Measurements from ENCODE around the gene EFNA4.

Gene EFNA4

GRCh38 chr1:155085504-155086127, 22.1 kb downstream of the EFNA4 start:
- DNase-seq (ENCODE audit: low spot score) = peak; percentile 58
- TF ChIP-seq CTCF (IDR thresholded peaks at IDR 0.05; ENCODE audit: extremely low read depth, missing control alignments) = no peak

GRCh38 chr1:155086128-155086741, 22.7 kb downstream of the EFNA4 start:
- peak; percentile 85 for DNase-seq (ENCODE audit: low spot score)
- TF ChIP-seq CTCF (IDR thresholded peaks at IDR 0.05; ENCODE audit: extremely low read depth, missing control alignments) = peak; percentile 100

GRCh38 chr1:155086856-155087535, 23.5 kb downstream of the EFNA4 start:
- peak; percentile 15 for TF ChIP-seq CTCF (IDR thresholded peaks at IDR 0.05; ENCODE audit: extremely low read depth, missing control alignments)
- DNase-seq (ENCODE audit: low spot score) = no peak

GRCh38 chr1:155091071-155092051, 27.8 kb downstream of the EFNA4 start:
- DNase-seq (ENCODE audit: low spot score) = peak; percentile 76
- peak; percentile 93 for TF ChIP-seq CTCF (IDR thresholded peaks at IDR 0.05; ENCODE audit: extremely low read depth, missing control alignments)

GRCh38 chr1:155092131-155092530, 28.6 kb downstream of the EFNA4 start:
- no peak for TF ChIP-seq CTCF (IDR thresholded peaks at IDR 0.05; ENCODE audit: extremely low read depth, missing control alignments)

GRCh38 chr1:155092641-155093040, 29.1 kb downstream of the EFNA4 start:
- no peak for DNase-seq (ENCODE audit: low spot score)
- TF ChIP-seq CTCF (IDR thresholded peaks at IDR 0.05; ENCODE audit: extremely low read depth, missing control alignments) = no peak

More at GRCh38 chr1:155092131-155092530, 28.6 kb downstream of the EFNA4 start:
- DNase-seq (ENCODE audit: low spot score) = no peak
